GM23338 (cell line): ENCODE data around the gene TSPOAP1. TPM values are rescaled to one million over a fixed set of nuclear protein-coding genes. Genes with fewer than 3 reads are reported as not detected.

Source experiments
- ATAC-seq: fragments of 200-7000 bp; cut with Tn5 transposase; 3 replicates; pipeline ENCODE4 v1.9.1; 2020
- DNase-seq: peaks from one replicate; pipeline ENCODE4 v3.0.0-alpha.2; 2015; ENCODE audit warnings: low spot score
- H2AFZ ChIP-seq: fragments of 200-600 bp; sonication (generic); 2 replicates; pipeline ENCODE4 v1.8.0; 2016; ENCODE audit warnings: antibody characterized with exemption, mild to moderate bottlenecking, moderate library complexity
- H3F3A ChIP-seq: fragments of 200-600 bp; sonication (generic); replicated peaks from 2 replicates; pipeline ENCODE4 v1.8.0; 2017; ENCODE audit warnings: antibody characterized with exemption, mixed run types, low read depth
- H3K27ac ChIP-seq: fragments of 200-600 bp; sonication (generic); 2 replicates; pipeline ENCODE4 v1.6.1; 2016; ENCODE audit warnings: low read depth
- H3K27me3 ChIP-seq: fragments of 200-600 bp; sonication (generic); 2 replicates; pipeline ENCODE4 v1.8.0; 2016; ENCODE audit warnings: mild to moderate bottlenecking, mixed run types, moderate library complexity; ENCODE audit not compliant: insufficient read depth
- H3K36me3 ChIP-seq: fragments of 200-600 bp; sonication (generic); 2 replicates; pipeline ENCODE4 v1.8.0; 2016; ENCODE audit warnings: mild to moderate bottlenecking; ENCODE audit not compliant: insufficient read depth
- H3K4me1 ChIP-seq: fragments of 200-600 bp; sonication (generic); 2 replicates; pipeline ENCODE4 v1.8.0; 2016; ENCODE audit warnings: mild to moderate bottlenecking, moderate library complexity; ENCODE audit not compliant: insufficient read depth
- H3K4me2 ChIP-seq: fragments of 200-600 bp; sonication (generic); 2 replicates; pipeline ENCODE4 v1.7.1; 2017; ENCODE audit warnings: mixed run types
- H3K4me3 ChIP-seq: fragments of 200-600 bp; sonication (generic); 2 replicates; pipeline ENCODE4 v1.6.1; 2016; ENCODE audit warnings: mixed run types
- H3K79me2 ChIP-seq: fragments of 200-600 bp; sonication (generic); replicated peaks from 2 replicates; pipeline ENCODE4 v1.8.0; 2017; ENCODE audit warnings: mild to moderate bottlenecking; ENCODE audit not compliant: insufficient read depth
- H3K9me2 ChIP-seq: fragments of 200-600 bp; sonication (generic); 2 replicates; pipeline ENCODE4 v1.8.0; 2017; ENCODE audit not compliant: insufficient read depth
- H4K20me1 ChIP-seq: fragments of 200-600 bp; sonication (generic); replicated peaks from 2 replicates; pipeline ENCODE4 v1.8.0; 2017; ENCODE audit warnings: mild to moderate bottlenecking; ENCODE audit not compliant: insufficient read depth
- H3K27ac Mint-ChIP-seq: 2 replicates; pipeline ENCODE4 v1.8.0; 2020; ENCODE audit warnings: inconsistent platforms, mild to moderate bottlenecking, moderate library complexity, mixed read lengths
- H3K27me3 Mint-ChIP-seq: 3 replicates; pipeline ENCODE4 v1.8.0; 2022; ENCODE audit warnings: low read depth, mild to moderate bottlenecking, moderate library complexity, mixed read lengths, inconsistent platforms; ENCODE audit not compliant: insufficient read depth, poor library complexity
- H3K36me3 Mint-ChIP-seq: 3 replicates; pipeline ENCODE4 v1.8.0; 2021; ENCODE audit warnings: low read depth, mild to moderate bottlenecking, inconsistent platforms, moderate library complexity, mixed read lengths
- H3K4me1 Mint-ChIP-seq: 3 replicates; pipeline ENCODE4 v1.8.0; 2020; ENCODE audit warnings: mild to moderate bottlenecking, inconsistent platforms, mixed read lengths
- H3K4me3 Mint-ChIP-seq: 3 replicates; pipeline ENCODE4 v1.8.0; 2021; ENCODE audit warnings: moderate library complexity, mild to moderate bottlenecking, inconsistent platforms, mixed read lengths
- H3K9me3 Mint-ChIP-seq: 3 replicates; pipeline ENCODE4 v1.8.0; 2020; ENCODE audit warnings: moderate library complexity, mild to moderate bottlenecking, inconsistent platforms, mixed read lengths
- EZH2phosphoT487 ChIP-seq: fragments of 200-600 bp; sonication (generic); IDR thresholded peaks from one replicate; pipeline ENCODE4 v1.8.1; 2018; ENCODE audit warnings: antibody characterized with exemption; ENCODE audit not compliant: unreplicated experiment
- polyA plus RNA-seq: library from polyadenylated mRNA; unstranded; fragments of >200 nt; fragmentation: Nextera tagmentation; extraction: Ambion mirVana; gene quantifications from 2 replicates; pipeline ENCODE4 v1.2.1, GENCODE V29; 2016
- total RNA-seq: library from RNA; depleted of rRNA; stranded (reverse); fragments of >200 nt; shearing (Covaris generic); gene quantifications from 2 replicates; pipeline ENCODE4 v1.2.3, GENCODE V29; 2014
- TF ChIP-seq, protein P1 (sequence below): fragments of 250-450 bp; sonication (Bioruptor Pico); IDR thresholded peaks from 2 replicates; pipeline ENCODE4 v1.5.0; 2020; ENCODE audit warnings: mild to moderate bottlenecking, moderate library complexity
- TF ChIP-seq, protein P2 (sequence below): IDR thresholded peaks from one replicate; pipeline ENCODE4 v1.6.1; 2018; ENCODE audit warnings: antibody characterized with exemption; ENCODE audit not compliant: unreplicated experiment
- TF ChIP-seq, protein P3 (sequence below): IDR thresholded peaks from 2 replicates; pipeline ENCODE4 v1.6.1; 2016; ENCODE audit warnings: antibody characterized with exemption

TSPOAP1 gene
- total and polyA plus RNA-seq, 2 experiments from 2014 or later = 7.3 to 11.8 TPM

DNA sequence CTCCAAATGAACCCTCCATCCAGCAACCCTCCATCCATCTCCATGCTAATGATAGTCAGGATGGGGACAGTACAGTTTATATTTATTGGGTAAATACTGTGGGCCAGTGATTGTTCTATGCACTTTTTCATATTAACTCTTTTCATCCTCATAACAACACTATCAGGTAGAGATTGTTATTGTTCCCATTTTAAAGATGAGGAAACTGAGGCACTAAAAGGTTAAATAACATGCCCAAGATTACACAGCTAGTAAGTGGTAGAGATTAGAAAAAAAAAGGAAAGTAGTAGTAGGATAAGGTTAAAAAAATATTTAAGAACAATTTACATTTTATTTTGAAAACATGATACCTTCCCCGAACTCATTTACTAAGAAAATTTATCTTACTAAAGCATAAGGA lies 45.3 kb upstream of the TSPOAP1 start (continued):
- TF ChIP-seq, protein P1, sequence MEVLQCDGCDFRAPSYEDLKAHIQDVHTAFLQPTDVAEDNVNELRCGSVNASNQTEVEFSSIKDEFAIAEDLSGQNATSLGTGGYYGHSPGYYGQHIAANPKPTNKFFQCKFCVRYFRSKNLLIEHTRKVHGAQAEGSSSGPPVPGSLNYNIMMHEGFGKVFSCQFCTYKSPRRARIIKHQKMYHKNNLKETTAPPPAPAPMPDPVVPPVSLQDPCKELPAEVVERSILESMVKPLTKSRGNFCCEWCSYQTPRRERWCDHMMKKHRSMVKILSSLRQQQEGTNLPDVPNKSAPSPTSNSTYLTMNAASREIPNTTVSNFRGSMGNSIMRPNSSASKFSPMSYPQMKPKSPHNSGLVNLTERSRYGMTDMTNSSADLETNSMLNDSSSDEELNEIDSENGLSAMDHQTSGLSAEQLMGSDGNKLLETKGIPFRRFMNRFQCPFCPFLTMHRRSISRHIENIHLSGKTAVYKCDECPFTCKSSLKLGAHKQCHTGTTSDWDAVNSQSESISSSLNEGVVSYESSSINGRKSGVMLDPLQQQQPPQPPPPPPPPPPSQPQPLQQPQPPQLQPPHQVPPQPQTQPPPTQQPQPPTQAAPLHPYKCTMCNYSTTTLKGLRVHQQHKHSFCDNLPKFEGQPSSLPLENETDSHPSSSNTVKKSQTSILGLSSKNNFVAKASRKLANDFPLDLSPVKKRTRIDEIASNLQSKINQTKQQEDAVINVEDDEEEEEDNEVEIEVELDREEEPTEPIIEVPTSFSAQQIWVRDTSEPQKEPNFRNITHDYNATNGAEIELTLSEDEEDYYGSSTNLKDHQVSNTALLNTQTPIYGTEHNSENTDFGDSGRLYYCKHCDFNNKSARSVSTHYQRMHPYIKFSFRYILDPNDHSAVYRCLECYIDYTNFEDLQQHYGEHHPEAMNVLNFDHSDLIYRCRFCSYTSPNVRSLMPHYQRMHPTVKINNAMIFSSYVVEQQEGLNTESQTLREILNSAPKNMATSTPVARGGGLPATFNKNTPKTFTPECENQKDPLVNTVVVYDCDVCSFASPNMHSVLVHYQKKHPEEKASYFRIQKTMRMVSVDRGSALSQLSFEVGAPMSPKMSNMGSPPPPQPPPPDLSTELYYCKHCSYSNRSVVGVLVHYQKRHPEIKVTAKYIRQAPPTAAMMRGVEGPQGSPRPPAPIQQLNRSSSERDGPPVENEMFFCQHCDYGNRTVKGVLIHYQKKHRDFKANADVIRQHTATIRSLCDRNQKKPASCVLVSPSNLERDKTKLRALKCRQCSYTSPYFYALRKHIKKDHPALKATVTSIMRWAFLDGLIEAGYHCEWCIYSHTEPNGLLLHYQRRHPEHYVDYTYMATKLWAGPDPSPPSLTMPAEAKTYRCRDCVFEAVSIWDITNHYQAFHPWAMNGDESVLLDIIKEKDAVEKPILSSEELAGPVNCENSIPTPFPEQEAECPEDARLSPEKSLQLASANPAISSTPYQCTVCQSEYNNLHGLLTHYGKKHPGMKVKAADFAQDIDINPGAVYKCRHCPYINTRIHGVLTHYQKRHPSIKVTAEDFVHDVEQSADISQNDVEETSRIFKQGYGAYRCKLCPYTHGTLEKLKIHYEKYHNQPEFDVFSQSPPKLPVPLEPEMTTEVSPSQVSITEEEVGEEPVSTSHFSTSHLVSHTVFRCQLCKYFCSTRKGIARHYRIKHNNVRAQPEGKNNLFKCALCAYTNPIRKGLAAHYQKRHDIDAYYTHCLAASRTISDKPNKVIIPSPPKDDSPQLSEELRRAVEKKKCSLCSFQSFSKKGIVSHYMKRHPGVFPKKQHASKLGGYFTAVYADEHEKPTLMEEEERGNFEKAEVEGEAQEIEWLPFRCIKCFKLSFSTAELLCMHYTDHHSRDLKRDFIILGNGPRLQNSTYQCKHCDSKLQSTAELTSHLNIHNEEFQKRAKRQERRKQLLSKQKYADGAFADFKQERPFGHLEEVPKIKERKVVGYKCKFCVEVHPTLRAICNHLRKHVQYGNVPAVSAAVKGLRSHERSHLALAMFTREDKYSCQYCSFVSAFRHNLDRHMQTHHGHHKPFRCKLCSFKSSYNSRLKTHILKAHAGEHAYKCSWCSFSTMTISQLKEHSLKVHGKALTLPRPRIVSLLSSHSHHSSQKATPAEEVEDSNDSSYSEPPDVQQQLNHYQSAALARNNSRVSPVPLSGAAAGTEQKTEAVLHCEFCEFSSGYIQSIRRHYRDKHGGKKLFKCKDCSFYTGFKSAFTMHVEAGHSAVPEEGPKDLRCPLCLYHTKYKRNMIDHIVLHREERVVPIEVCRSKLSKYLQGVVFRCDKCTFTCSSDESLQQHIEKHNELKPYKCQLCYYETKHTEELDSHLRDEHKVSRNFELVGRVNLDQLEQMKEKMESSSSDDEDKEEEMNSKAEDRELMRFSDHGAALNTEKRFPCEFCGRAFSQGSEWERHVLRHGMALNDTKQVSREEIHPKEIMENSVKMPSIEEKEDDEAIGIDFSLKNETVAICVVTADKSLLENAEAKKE (CRISPR knock-in tag) = no peak
- no peak for TF ChIP-seq EZH2phosphoT487
- TF ChIP-seq, protein P2, sequence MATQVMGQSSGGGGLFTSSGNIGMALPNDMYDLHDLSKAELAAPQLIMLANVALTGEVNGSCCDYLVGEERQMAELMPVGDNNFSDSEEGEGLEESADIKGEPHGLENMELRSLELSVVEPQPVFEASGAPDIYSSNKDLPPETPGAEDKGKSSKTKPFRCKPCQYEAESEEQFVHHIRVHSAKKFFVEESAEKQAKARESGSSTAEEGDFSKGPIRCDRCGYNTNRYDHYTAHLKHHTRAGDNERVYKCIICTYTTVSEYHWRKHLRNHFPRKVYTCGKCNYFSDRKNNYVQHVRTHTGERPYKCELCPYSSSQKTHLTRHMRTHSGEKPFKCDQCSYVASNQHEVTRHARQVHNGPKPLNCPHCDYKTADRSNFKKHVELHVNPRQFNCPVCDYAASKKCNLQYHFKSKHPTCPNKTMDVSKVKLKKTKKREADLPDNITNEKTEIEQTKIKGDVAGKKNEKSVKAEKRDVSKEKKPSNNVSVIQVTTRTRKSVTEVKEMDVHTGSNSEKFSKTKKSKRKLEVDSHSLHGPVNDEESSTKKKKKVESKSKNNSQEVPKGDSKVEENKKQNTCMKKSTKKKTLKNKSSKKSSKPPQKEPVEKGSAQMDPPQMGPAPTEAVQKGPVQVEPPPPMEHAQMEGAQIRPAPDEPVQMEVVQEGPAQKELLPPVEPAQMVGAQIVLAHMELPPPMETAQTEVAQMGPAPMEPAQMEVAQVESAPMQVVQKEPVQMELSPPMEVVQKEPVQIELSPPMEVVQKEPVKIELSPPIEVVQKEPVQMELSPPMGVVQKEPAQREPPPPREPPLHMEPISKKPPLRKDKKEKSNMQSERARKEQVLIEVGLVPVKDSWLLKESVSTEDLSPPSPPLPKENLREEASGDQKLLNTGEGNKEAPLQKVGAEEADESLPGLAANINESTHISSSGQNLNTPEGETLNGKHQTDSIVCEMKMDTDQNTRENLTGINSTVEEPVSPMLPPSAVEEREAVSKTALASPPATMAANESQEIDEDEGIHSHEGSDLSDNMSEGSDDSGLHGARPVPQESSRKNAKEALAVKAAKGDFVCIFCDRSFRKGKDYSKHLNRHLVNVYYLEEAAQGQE = no peak

DNA sequence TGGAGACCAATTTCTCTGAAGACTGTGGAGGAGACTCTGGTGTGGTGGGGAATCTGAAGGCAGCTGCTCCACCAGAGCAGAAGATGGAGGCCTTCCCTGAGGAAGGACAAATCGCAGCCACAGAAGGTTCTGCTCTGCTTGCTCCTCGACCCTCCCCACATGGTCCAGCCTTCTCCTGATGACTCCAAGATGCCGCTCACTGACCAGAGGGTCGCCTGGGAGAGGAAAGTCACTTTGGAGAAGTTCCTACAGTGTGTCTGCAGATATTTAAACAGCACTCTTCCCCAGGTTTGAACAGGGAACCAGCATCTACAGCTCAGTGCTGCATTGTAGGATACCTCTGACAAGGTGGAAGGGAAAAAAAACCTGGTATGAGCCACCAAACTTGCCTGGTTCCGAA lies 44.4 kb upstream of the TSPOAP1 start:
- H3K4me3 Mint-ChIP-seq = no peak overlapping the region
- H4K20me1 ChIP-seq = no peaks in the 10 kb centered on the region
- H3K27ac ChIP-seq = no peak overlapping the region
- no peaks in the 10 kb centered on the region for H3K36me3 Mint-ChIP-seq
- peaks cover 21% of the 10 kb centered on the region for H3K4me1 ChIP-seq
- ATAC-seq = no peak
- H3K9me2 ChIP-seq = no peaks in the 10 kb centered on the region
- H3F3A ChIP-seq = no peaks in the 10 kb centered on the region
- no peak overlapping the region for H3K27ac Mint-ChIP-seq
- H3K4me2 ChIP-seq = no peak overlapping the region
- no peaks in the 10 kb centered on the region for H3K36me3 ChIP-seq
- H3K4me1 Mint-ChIP-seq = peaks cover 28% of the 10 kb centered on the region
- no peak overlapping the region for H2AFZ ChIP-seq
- no peaks in the 10 kb centered on the region for H3K27me3 ChIP-seq
- no peak overlapping the region for H3K4me3 ChIP-seq
- H3K9me3 Mint-ChIP-seq = no peaks in the 10 kb centered on the region
- H3K27me3 Mint-ChIP-seq = peaks cover 21% of the 10 kb centered on the region
- no peak for DNase-seq
- H3K79me2 ChIP-seq = no peaks in the 10 kb centered on the region
- TF ChIP-seq, protein P3, sequence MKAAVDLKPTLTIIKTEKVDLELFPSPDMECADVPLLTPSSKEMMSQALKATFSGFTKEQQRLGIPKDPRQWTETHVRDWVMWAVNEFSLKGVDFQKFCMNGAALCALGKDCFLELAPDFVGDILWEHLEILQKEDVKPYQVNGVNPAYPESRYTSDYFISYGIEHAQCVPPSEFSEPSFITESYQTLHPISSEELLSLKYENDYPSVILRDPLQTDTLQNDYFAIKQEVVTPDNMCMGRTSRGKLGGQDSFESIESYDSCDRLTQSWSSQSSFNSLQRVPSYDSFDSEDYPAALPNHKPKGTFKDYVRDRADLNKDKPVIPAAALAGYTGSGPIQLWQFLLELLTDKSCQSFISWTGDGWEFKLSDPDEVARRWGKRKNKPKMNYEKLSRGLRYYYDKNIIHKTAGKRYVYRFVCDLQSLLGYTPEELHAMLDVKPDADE = no peak
- TF ChIP-seq, protein P1 (CRISPR knock-in tag) = no peak
